K562 (cell line): ENCODE data around the gene NOL11. TPM values are rescaled to one million over a fixed set of nuclear protein-coding genes. Genes with fewer than 3 reads are reported as not detected.

Source experiments
- ATAC-seq: fragments of 200-7000 bp; cut with Tn5 transposase; 3 replicates; pipeline ENCODE4 v1.9.1; 2020; ENCODE audit warnings: moderate library complexity
- BruUV-seq: library from RNA; stranded (reverse); fragments of 400-500 nt; replicated peaks from 2 replicates; lab custom pipeline; 2021; lab: Mats Ljungman, UMichigan
- CTCF ChIA-PET: fragments of 300-600 bp; formaldehyde crosslinking; extraction: SDS; loops from one replicate; lab custom pipeline; 2021; ENCODE audit warnings: low intra/inter-chr PET ratio; lab: Yijun Ruan, JAX
- POLR2A ChIA-PET: fragments of 300-600, 350-650 bp; sonication (Branson Sonifier 250); formaldehyde crosslinking; extraction: SDS; loops from one replicate; lab custom pipeline; 2021; ENCODE audit warnings: antibody characterized with exemption, inconsistent platforms; lab: Yijun Ruan, JAX
- DNase-seq, 4 experiments: peaks; one replicate each; pipeline versions ENCODE4 v3.0.0 to v3.0.0-alpha.2; 2011 to 2018; ENCODE audit warnings: low spot score in 3 of 4, mixed read lengths in 3 of 4; ENCODE audit errors: extremely low read depth in 1 of 4
- FAIRE-seq: peaks from 2 replicates; lab custom pipeline; 2011; peaks lifted over from hg19 to GRCh38; lab: Jason Lieb, UNC
- H2AFZ ChIP-seq: 2 replicates; pipeline ENCODE4 v1.6.0; 2011; ENCODE audit warnings: low read depth, low read length, control low read depth, inconsistent platforms
- H3K27ac ChIP-seq: fragments of 200-600 bp; 3 replicates; pipeline ENCODE4 v1.8.0; 2011; ENCODE audit warnings: low read depth, mild to moderate bottlenecking, control low read depth, inconsistent platforms, low read length, moderate library complexity, mixed read lengths; ENCODE audit errors: extremely low read depth
- H3K27me3 ChIP-seq, 2 experiments: fragments of 300-600 bp in 1 of 2; 2 replicates in 1 of 2; 3 replicates in 1 of 2; pipeline versions ENCODE4 v1.6.0 to v1.8.0; 2011; ENCODE audit warnings: inconsistent platforms in 2 of 2, low read length in 2 of 2, mild to moderate bottlenecking in 1 of 2, mixed read lengths in 1 of 2, moderate library complexity in 1 of 2; ENCODE audit not compliant: control insufficient read depth in 2 of 2, insufficient read depth in 2 of 2
- H3K36me3 ChIP-seq: fragments of 300-600 bp; 3 replicates; pipeline ENCODE4 v1.8.0; 2011; ENCODE audit warnings: mild to moderate bottlenecking, low read length, inconsistent platforms; ENCODE audit not compliant: control insufficient read depth, insufficient read depth
- H3K4me1 ChIP-seq, 2 experiments: fragments of 200-600 bp in 1 of 2; replicated peaks in 1 of 2; 2 replicates in 1 of 2; 3 replicates in 1 of 2; pipeline versions ENCODE4 v1.5.1 to v1.8.0; 2011; ENCODE audit warnings: inconsistent platforms in 2 of 2, low read length in 2 of 2, mild to moderate bottlenecking in 1 of 2, mixed read lengths in 1 of 2, moderate library complexity in 1 of 2; ENCODE audit not compliant: control insufficient read depth in 2 of 2, insufficient read depth in 2 of 2
- H3K4me2 ChIP-seq: 2 replicates; pipeline ENCODE4 v1.6.1; 2011; ENCODE audit warnings: low read length, control low read depth, inconsistent platforms, mixed read lengths; ENCODE audit not compliant: insufficient read depth
- H3K4me3 ChIP-seq: fragments of 200-600 bp; sonication (generic), shearing (Covaris generic); 2 replicates; pipeline ENCODE4 v1.5.1; 2016; ENCODE audit warnings: control low read depth, inconsistent platforms
- H3K79me2 ChIP-seq: fragments of 200-600 bp; 3 replicates; pipeline ENCODE4 v1.8.0; 2011; ENCODE audit warnings: low read length, inconsistent platforms; ENCODE audit not compliant: control insufficient read depth, insufficient read depth
- H3K9ac ChIP-seq, 2 experiments: 2 replicates each; pipeline versions ENCODE4 v1.6.0 to v1.6.1; 2011; ENCODE audit warnings: low read depth in 2 of 2, low read length in 2 of 2, control low read depth in 1 of 2, inconsistent platforms in 1 of 2, mild to moderate bottlenecking in 1 of 2, mixed read lengths in 1 of 2; ENCODE audit not compliant: insufficient read depth in 1 of 2
- H3K9me1 ChIP-seq: one replicate; pipeline ENCODE4 v1.6.0; 2011; ENCODE audit warnings: inconsistent platforms, mild to moderate bottlenecking, low read length, moderate library complexity; ENCODE audit not compliant: control insufficient read depth, insufficient read depth
- H3K9me3 ChIP-seq: replicated peaks from 2 replicates; pipeline ENCODE4 v1.5.1; 2011; ENCODE audit warnings: low read depth, low read length, inconsistent platforms; ENCODE audit not compliant: control insufficient read depth, insufficient read depth
- H4K20me1 ChIP-seq: replicated peaks from 2 replicates; pipeline ENCODE4 v1.6.1; 2011; ENCODE audit warnings: low read length, inconsistent platforms, mixed read lengths; ENCODE audit not compliant: control insufficient read depth, insufficient read depth
- ATF7 ChIP-seq: fragments of 450-650 bp; IDR thresholded peaks from 2 replicates; pipeline ENCODE4 v1.7.1; 2014; ENCODE audit warnings: mild to moderate bottlenecking, moderate library complexity
- CHAMP1 ChIP-seq: fragments of 450-650 bp; IDR thresholded peaks from 2 replicates; pipeline ENCODE4 v1.6.1; 2016; ENCODE audit warnings: mild to moderate bottlenecking
- ESRRA ChIP-seq: fragments of 450-650 bp; IDR thresholded peaks from 2 replicates; pipeline ENCODE4 v1.6.1; 2014; ENCODE audit warnings: low read depth, mild to moderate bottlenecking, moderate library complexity, borderline replicate concordance
- FOXM1 ChIP-seq, 2 experiments: fragments of 450-650 bp in 1 of 2; sonication (generic) in 1 of 2; formaldehyde crosslinking in 1 of 2; IDR thresholded peaks; 2 replicates each; pipeline versions ENCODE4 v1.6.1 to v1.9.0; 2017 to 2022; ENCODE audit warnings: low read depth in 2 of 2, mild to moderate bottlenecking in 2 of 2, missing genetic modification reagents in 1 of 2, moderate library complexity in 1 of 2
- HDAC2 ChIP-seq: fragments of 450-650 bp; IDR thresholded peaks from 2 replicates; pipeline ENCODE4 v1.6.1; 2016; ENCODE audit warnings: mild to moderate bottlenecking
- HOMEZ ChIP-seq: fragments of 250-450 bp; sonication (Bioruptor Pico); IDR thresholded peaks from 2 replicates; pipeline ENCODE4 v1.4.0; 2020; ENCODE audit warnings: mild to moderate bottlenecking, moderate library complexity
- ILF3 ChIP-seq: fragments of 450-650 bp; IDR thresholded peaks from 2 replicates; pipeline ENCODE4 v1.6.1; 2018; ENCODE audit warnings: antibody characterized with exemption, mild to moderate bottlenecking, moderate library complexity, borderline replicate concordance
- MTF1 ChIP-seq: fragments of 250-450 bp; sonication (Bioruptor Pico); IDR thresholded peaks from 2 replicates; pipeline ENCODE4 v1.9.0; 2021; ENCODE audit warnings: moderate library complexity, mild to moderate bottlenecking, inconsistent platforms, borderline replicate concordance
- NFE2L1 ChIP-seq: fragments of 450-650 bp; IDR thresholded peaks from 2 replicates; pipeline ENCODE4 v1.6.1; 2016; ENCODE audit warnings: missing genetic modification characterization, low read depth, mild to moderate bottlenecking, missing compliant biosample characterization, moderate library complexity, borderline replicate concordance
- NR2C1 ChIP-seq, 2 experiments: fragments of 450-650 bp; IDR thresholded peaks; 2 replicates each; pipeline ENCODE4 v1.6.1; 2017; ENCODE audit warnings: mild to moderate bottlenecking in 2 of 2, antibody characterized with exemption in 1 of 2, inconsistent platforms in 1 of 2, missing compliant biosample characterization in 1 of 2, missing genetic modification characterization in 1 of 2
- SMC3 ChIP-seq: conservative IDR thresholded peaks from 2 replicates; pipeline ENCODE4 v1.6.1; 2011; ENCODE audit warnings: low read depth, low read length, improper control_type of control experiment; ENCODE audit not compliant: insufficient read depth
- SP2 ChIP-seq: IDR thresholded peaks from 2 replicates; pipeline ENCODE4 v1.6.1; 2011; ENCODE audit warnings: mild to moderate bottlenecking, low read depth, low read length, moderate library complexity; ENCODE audit not compliant: poor library complexity, severe bottlenecking; ENCODE audit errors: extremely low read depth
- ZNF239 ChIP-seq: fragments of 250-450 bp; sonication (Bioruptor Pico); IDR thresholded peaks from 2 replicates; pipeline ENCODE4 v1.4.0; 2020; ENCODE audit warnings: mild to moderate bottlenecking
- ZNF445 ChIP-seq: fragments of 250-450 bp; sonication (Bioruptor Pico); IDR thresholded peaks from 2 replicates; pipeline ENCODE4 v1.4.0; 2020; ENCODE audit warnings: low read depth, mild to moderate bottlenecking, moderate library complexity
- ZNF584 ChIP-seq: fragments of 200-800 bp; sonication (Bioruptor generic); IDR thresholded peaks from 2 replicates; pipeline ENCODE4 v1.6.1; 2016; ENCODE audit warnings: low read depth, mild to moderate bottlenecking, missing genetic modification characterization, missing compliant biosample characterization
- ZNF639 ChIP-seq, 2 experiments: fragments of 200-800 bp in 1 of 2; sonication (Bioruptor generic) in 1 of 2; sonication (generic) in 1 of 2; formaldehyde crosslinking in 1 of 2; IDR thresholded peaks in 1 of 2; conservative IDR thresholded peaks in 1 of 2; 2 replicates each; pipeline versions ENCODE4 v1.5.0 to v1.6.1; 2016 to 2020; ENCODE audit warnings: missing compliant biosample characterization in 1 of 2, missing genetic modification characterization in 1 of 2, missing genetic modification reagents in 1 of 2
- WGBS: fragments of 100-300 bp; shearing (Covaris generic); methylation state at CpG from one replicate; pipeline ENCODE4 v1.1.6; 2016; ENCODE audit warnings: low coverage, mixed read lengths; ENCODE audit not compliant: insufficient coverage; ENCODE audit errors: missing lambda C conversion rate; 5-methylcytosine and 5-hydroxymethylcytosine counted together
- in situ Hi-C: fragments of 300-500 bp; cut with MboI; formaldehyde crosslinking; loops from 4 replicates; pipeline ENCODE4 v1.15.0; 2018; ENCODE audit warnings: inconsistent platforms, mixed read lengths
- intact Hi-C: fragments of 100-400 bp; cut with micrococcal nuclease; formaldehyde crosslinking; loops from 2 replicates; pipeline ENCODE4 v1.14.2; 2022
- polyA plus RNA-seq, 8 experiments: library from polyadenylated mRNA; depleted of rRNA in 4 of 8; stranded (reverse) in 5 of 8; unstranded in 3 of 8; fragments of >200 nt; fragmentation: Nextera tagmentation in 2 of 8; fragmentation: Illumina TruSeq in 1 of 8; extraction: Ambion mirVana in 2 of 8; extraction: Trizol in 1 of 8; gene quantifications; 2 replicates each; pipeline versions ENCODE4 v1.2.1 to v1.2.3, GENCODE V29; 2011 to 2014; ENCODE audit warnings: inconsistent platforms in 1 of 8, missing spikeins in 1 of 8
- total RNA-seq, 7 experiments: library from RNA; depleted of rRNA in 6 of 7; stranded (reverse); fragments of >200 nt in 6 of 7; fragmentation: Illumina TruSeq in 2 of 7; extraction: Trizol in 2 of 7; gene quantifications; 2 replicates each; pipeline versions ENCODE4 v1.2.1 to v1.2.3, GENCODE V29; 2011 to 2021; ENCODE audit warnings: low replicate concordance in 1 of 7

NOL11 gene
- total and polyA plus RNA-seq, 9 of the 15 experiments (the other 6 are each of a cell fraction or from before 2014, with no cell fraction given) = 61.1 to 175 (median 121) TPM

GRCh38 chr17:67679721-67680120 lies 38.0 kb upstream of the NOL11 start:
- in situ Hi-C loops (loop anchor here (25.0 kb wide), 1 partner anchor 292 kb away; the partner anchor contains the start of gene PITPNC1), intact Hi-C loops (no loop called here)
- ChIA-PET CTCF (interaction anchor here (0.6 kb wide), 1 partner anchor 654 kb away, joined by 3 read pairs; no protein-coding TSS in a partner anchor), POLR2A (no interaction called here)
- Histone ChIP-seq H3K4me3 (no peak overlapping the region), H4K20me1 (0 out of 2 replicates have a peak, but pooled peaks cover 5% of the 10 kb centered on the region), H3K79me2 (no peaks in the 10 kb centered on the region), H3K4me1 (peaks cover 0 to 4% of the 10 kb centered on the region in 2 experiments; a peak in 1 of 5 replicates), H3K36me3 (no peaks in the 10 kb centered on the region), H3K4me2 (no peak overlapping the region), H3K9me3 (no peaks in the 10 kb centered on the region), H3K27me3 (peaks cover 23 to 36% of the 10 kb centered on the region in 2 experiments), H3K27ac (no peak overlapping the region), H3K9ac (no peak overlapping the region), H2AFZ (no peak overlapping the region), H3K9me1 (no peaks in the 10 kb centered on the region)
- ATAC-seq (no peak), DNase-seq (no peak), FAIRE-seq (no peak)
- no TSS peak for BruUV-seq
- TF ChIP-seq ILF3 (no peak), ATF7 (no peak), SP2 (no peak), ZNF445 (CRISPR knock-in tag) (no peak), CHAMP1 (no peak), MTF1 (CRISPR knock-in tag) (no peak), FOXM1 (IDR thresholded peaks at IDR 0.05; ENCODE audit: low read depth) (no peak), FOXM1 (CRISPR knock-in tag; IDR thresholded peaks at IDR 0.05; ENCODE audit: low read depth) (no peak), HOMEZ (CRISPR knock-in tag) (no peak), ESRRA (no peak), HDAC2 (no peak), ZNF584 (no peak), ZNF239 (CRISPR knock-in tag) (no peak), SMC3 (no peak), NFE2L1 (tag) (no peak), NR2C1 (IDR thresholded peaks at IDR 0.05) (no peak), NR2C1 (tag; IDR thresholded peaks at IDR 0.05) (no peak), ZNF639 (CRISPR knock-in tag; conservative IDR thresholded peaks at IDR 0.05 in 1 of 2, IDR thresholded peaks at IDR 0.05 in 1 of 2) (no peak)
- WGBS = 2% methylated on average over 6 of the region's 6 CpGs
